Large intestine (tissue), 12 donors: ENCODE results near the gene ENPP7. TPM values are rescaled to one million over a fixed set of nuclear protein-coding genes. Genes with fewer than 3 reads are reported as not detected.
A peak's percentile ranks its signal among the peaks of the same experiment; 100 is the strongest.

ENCODE experiments used
- DNase-seq, 2 donors: peaks; one replicate each; pipeline versions ENCODE4 v3.0.0 to v3.0.0-alpha.2; 2013
- H3K27ac ChIP-seq: one replicate; pipeline ENCODE4 v1.5.1; 2013; ENCODE audit warnings: low read length
- H3K27me3 ChIP-seq: 2 replicates; pipeline ENCODE4 v1.6.1; 2013; ENCODE audit warnings: low read length; ENCODE audit not compliant: control insufficient read depth, insufficient read depth
- H3K36me3 ChIP-seq: 2 replicates; pipeline ENCODE4 v1.6.1; 2013; ENCODE audit warnings: low read length; ENCODE audit not compliant: control insufficient read depth, insufficient read depth
- H3K4me1 ChIP-seq: one replicate; pipeline ENCODE4 v1.6.1; 2013; ENCODE audit warnings: low read length; ENCODE audit not compliant: control insufficient read depth, insufficient read depth
- H3K4me3 ChIP-seq: one replicate; pipeline ENCODE4 v1.5.1; 2013; ENCODE audit warnings: low read length
- H3K9me3 ChIP-seq: one replicate; pipeline ENCODE4 v1.6.1; 2013; ENCODE audit warnings: mild to moderate bottlenecking, low read depth, low read length, moderate library complexity; ENCODE audit not compliant: control insufficient read depth
- WGBS: methylation state at CpG from one replicate; pipeline ENCODE4 v1.1.5; 2013; ENCODE audit warnings: low lambda C conversion rate; ENCODE audit not compliant: insufficient coverage; 5-methylcytosine and 5-hydroxymethylcytosine counted together
- long read RNA-seq, 11 donors: transcript quantifications; one replicate each; lab custom pipeline, GENCODE V29; 2026
- polyA plus RNA-seq: library from polyadenylated mRNA; unstranded; fragments of 120-200 nt; gene quantifications from one replicate; pipeline ENCODE4 v1.2.1, GENCODE V29; 2013

ENPP7 gene, protein sequence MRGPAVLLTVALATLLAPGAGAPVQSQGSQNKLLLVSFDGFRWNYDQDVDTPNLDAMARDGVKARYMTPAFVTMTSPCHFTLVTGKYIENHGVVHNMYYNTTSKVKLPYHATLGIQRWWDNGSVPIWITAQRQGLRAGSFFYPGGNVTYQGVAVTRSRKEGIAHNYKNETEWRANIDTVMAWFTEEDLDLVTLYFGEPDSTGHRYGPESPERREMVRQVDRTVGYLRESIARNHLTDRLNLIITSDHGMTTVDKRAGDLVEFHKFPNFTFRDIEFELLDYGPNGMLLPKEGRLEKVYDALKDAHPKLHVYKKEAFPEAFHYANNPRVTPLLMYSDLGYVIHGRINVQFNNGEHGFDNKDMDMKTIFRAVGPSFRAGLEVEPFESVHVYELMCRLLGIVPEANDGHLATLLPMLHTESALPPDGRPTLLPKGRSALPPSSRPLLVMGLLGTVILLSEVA
- polyA plus RNA-seq = 136 TPM
- long read RNA-seq, donor 1, transcript ENPP7-201 (6 exons, 2,043 nt) = major isoform, 42 of 98 reads
- long read RNA-seq, donor 1, partial matches to known transcripts = 48 of 98 reads
- long read RNA-seq, donor 1, other reads (novel, unspliced or antisense) = 8 of 98 reads
- long read RNA-seq, donor 2, transcript ENPP7-201 (6 exons, 2,043 nt) = major isoform, 149 of 429 reads
- long read RNA-seq, donor 2, partial matches to known transcripts = 244 of 429 reads
- long read RNA-seq, donor 2, other reads (novel, unspliced or antisense) = 33 of 429 reads
- long read RNA-seq, donor 3 = 0 reads
- long read RNA-seq, donor 4, transcript ENPP7-201 (6 exons, 2,043 nt) = major isoform, 5 of 5 reads
- long read RNA-seq, donor 4, partial matches to known transcripts = 0 of 5 reads
- long read RNA-seq, donor 4, other reads (novel, unspliced or antisense) = 0 of 5 reads
- long read RNA-seq, donor 5 = 0 reads
- long read RNA-seq, donor 6, transcript ENPP7-201 (6 exons, 2,043 nt) = major isoform, 101 of 245 reads
- long read RNA-seq, donor 6, partial matches to known transcripts = 124 of 245 reads
- long read RNA-seq, donor 6, other reads (novel, unspliced or antisense) = 18 of 245 reads
- long read RNA-seq, donor 7, partial matches to known transcripts = 0 of 3 reads
- long read RNA-seq, donor 7, other reads (novel, unspliced or antisense) = 0 of 3 reads
- long read RNA-seq, donor 8, transcript ENPP7-201 (6 exons, 2,043 nt) = major isoform, 74 of 191 reads
- long read RNA-seq, donor 8, partial matches to known transcripts = 99 of 191 reads
- long read RNA-seq, donor 8, other reads (novel, unspliced or antisense) = 18 of 191 reads
- long read RNA-seq, donor 9, transcript ENPP7-201 (6 exons, 2,043 nt) = major isoform, 76 of 148 reads
- long read RNA-seq, donor 9, partial matches to known transcripts = 54 of 148 reads
- long read RNA-seq, donor 9, other reads (novel, unspliced or antisense) = 18 of 148 reads
- long read RNA-seq, donor 10, transcript ENPP7-201 (6 exons, 2,043 nt) = major isoform, 106 of 156 reads
- long read RNA-seq, donor 10, partial matches to known transcripts = 37 of 156 reads
- long read RNA-seq, donor 10, other reads (novel, unspliced or antisense) = 12 of 156 reads
- long read RNA-seq, donor 11, transcript ENPP7-201 (6 exons, 2,043 nt) = major isoform, 78 of 158 reads
- long read RNA-seq, donor 11, partial matches to known transcripts = 54 of 158 reads
- long read RNA-seq, donor 11, other reads (novel, unspliced or antisense) = 25 of 158 reads

DNA sequence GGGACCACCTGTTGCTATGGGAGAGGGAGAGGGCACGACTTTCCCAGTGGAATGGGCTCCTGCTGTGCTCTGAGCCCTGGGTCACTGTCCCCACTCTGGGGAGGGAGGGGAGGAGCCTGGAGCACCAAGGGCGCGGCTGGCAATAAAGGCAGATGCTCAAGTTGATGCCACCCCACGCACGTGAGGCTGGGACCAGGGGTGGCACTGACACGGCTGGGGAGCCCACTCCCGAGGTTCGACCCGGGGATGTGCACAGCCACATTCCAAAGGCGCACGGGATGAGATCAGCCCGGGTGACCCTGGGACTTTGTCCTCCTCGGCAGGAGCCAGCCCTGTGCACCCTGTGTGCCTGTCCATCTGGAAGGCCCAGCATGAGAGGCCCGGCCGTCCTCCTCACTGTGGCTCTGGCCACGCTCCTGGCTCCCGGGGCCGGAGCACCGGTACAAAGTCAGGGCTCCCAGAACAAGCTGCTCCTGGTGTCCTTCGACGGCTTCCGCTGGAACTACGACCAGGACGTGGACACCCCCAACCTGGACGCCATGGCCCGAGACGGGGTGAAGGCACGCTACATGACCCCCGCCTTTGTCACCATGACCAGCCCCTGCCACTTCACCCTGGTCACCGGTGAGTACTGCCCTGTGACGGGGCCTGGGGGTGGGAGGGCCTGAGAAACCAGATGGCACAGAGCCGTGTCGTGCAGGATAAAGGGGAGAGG is at the start of gene ENPP7:
Gene ENPP7 (plus strand): TSS at position 175 of the 715 bp plus-strand sequence. CDS start 197 bp downstream, at position 372.
- Histone ChIP-seq H3K4me3 (peak within 1 kb of the TSS; percentile 59), H3K4me1 (peaks cover 48% of the 10 kb centered on the region), H3K9me3 (peaks cover 35% of the 10 kb centered on the region), H3K27ac (peak within 1 kb of the TSS; percentile 84), H3K36me3 (peaks cover 18% of the 10 kb centered on the region), H3K27me3 (no peaks in the 10 kb centered on the region)
- WGBS = no CpG with 5 or more reads among the region's 33 CpGs
- peak; percentile 90 to 91 for DNase-seq

DNA sequence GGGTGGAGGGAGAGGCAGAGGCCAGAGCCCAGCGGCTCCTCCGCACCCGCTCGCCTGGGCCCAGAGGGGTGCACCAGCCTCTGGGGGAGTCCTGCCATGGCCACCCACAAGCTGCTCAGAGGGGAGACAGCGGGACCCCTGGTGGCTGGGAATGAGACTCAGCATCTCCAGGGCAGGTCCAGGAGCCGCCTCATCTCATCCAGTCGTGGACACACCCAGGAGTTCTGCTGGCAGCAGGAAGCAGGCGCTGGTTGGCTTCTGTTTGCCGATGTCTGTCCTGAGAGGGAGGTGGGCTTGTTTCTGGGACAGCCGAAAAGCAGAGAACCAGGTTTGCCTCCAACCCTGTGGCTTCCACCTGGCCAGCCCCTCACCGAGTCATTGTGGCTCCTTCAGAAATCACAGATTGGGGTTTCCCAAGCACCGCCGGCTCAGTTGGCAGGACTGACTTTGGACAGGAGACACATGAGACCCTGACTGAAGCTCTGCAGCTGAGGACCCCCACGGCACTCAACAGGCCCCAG is 49.6 kb upstream of the ENPP7 start:
- no peak for DNase-seq
- H3K9me3 ChIP-seq = no peaks in the 10 kb centered on the region
- WGBS = no CpG with 5 or more reads among the region's 14 CpGs

DNA sequence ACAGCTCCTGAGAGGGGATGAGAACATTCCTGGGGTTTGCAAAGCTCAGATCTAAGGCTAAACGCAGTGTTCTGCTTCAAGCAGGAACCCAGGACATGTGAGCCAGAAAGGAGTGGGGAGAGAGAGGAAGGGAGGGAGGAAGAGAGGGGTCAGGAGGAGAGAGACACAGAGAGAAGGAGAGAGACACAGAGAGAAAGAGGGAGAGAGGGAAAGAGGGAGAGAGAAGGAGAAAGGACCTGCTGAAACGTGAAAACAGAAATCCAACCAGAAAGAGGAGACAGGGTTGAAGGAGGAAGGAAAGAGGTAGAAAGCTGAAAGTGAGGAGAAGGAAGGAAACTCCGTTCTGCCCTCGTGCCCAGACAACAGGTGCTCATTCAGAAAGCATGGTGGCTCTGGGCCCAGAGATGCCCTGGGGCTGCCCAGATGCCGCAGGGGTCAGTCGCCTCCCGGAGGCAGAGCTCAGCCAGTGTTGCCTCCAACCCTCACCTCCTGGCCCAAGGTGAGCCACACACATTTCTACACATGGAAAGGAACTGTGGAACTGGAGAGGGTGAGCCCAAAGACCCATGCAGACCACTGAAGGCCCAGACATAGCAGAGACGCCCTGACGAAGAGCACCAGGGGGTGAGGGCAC is 49.0 kb upstream of the ENPP7 start:
- H3K27me3 ChIP-seq = peaks cover 12% of the 10 kb centered on the region
- H3K9me3 ChIP-seq = no peaks in the 10 kb centered on the region
- H3K4me1 ChIP-seq = no peaks in the 10 kb centered on the region
- WGBS = 50% methylated on average over 1 of the region's 9 CpGs
- H3K27ac ChIP-seq = no peak overlapping the region
- no peaks in the 10 kb centered on the region for H3K36me3 ChIP-seq
- no peak overlapping the region for H3K4me3 ChIP-seq
- DNase-seq = no peak

More for the DNA sequence above, 49.6 kb upstream of the ENPP7 start:
- Histone ChIP-seq H3K27ac (no peak overlapping the region), H3K27me3 (peaks cover 12% of the 10 kb centered on the region), H3K4me1 (no peaks in the 10 kb centered on the region), H3K36me3 (no peaks in the 10 kb centered on the region), H3K4me3 (no peak overlapping the region)

DNA sequence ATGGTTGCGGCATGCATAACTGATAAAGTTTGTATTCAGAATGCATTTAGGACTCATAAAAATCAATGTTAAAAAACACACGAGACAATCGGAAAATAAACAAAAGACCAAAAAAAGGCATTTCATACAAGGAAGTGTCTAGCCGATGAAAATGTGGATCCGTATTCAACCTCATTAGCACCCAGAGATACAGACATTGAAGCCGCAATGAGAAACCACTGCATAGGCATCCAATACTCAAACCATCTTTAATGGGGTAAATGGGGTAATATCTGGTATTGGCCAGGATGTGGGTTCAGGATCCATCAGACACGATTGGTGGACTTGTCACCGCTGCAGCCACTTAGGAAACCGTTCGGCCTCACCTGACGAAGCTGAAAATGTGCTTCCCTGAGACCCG is 47.4 kb upstream of the ENPP7 start:
- 83% methylated on average over 6 of the region's 12 CpGs for WGBS
- no peak for DNase-seq
- Histone ChIP-seq H3K36me3 (no peaks in the 10 kb centered on the region), H3K9me3 (no peaks in the 10 kb centered on the region), H3K27ac (no peak overlapping the region), H3K4me3 (no peak overlapping the region), H3K27me3 (peaks cover 9% of the 10 kb centered on the region), H3K4me1 (no peaks in the 10 kb centered on the region)

DNA sequence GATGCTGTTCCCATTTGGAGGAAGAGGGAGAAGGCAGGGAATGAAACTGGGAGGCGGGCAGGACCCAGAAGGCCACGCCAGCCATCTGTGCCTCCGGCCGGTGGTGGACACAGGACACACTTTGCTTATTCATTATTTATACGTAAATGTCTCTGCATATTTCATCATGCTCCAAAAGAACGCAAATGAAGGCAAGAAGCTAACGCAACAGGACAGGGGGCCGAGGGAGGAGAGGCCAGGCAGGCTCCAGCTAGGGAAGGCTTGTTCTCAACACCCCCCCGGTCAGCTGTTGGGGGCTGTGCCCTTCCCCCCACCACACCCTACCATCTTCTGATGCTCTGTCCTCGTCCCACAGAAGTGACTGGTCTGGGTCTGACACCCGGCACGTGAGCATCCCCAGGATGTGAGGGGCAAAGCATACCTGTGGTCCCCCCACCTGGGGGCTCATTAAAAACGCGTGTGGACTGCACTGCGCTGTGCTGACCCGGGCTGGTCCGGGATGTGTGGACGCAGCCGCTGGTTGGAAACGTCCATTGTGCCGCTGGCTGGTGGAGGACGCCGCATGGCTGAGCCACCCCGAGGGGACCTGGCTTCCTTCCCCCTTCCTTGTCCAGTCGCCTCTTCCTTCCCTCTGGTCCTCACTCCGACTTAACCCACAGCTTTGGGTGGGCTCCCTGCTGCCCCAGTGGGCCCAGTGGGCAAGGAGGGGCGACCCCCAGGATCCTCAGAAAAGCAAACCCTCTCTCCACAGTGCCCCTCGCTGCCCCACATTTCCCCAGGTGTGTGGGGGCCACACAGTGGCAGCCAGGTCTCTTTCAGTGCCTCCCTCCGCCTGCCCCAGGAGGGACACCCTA is 46.4 kb upstream of the ENPP7 start:
- H3K36me3 ChIP-seq = no peaks in the 10 kb centered on the region
- WGBS = 60% methylated on average over 1 of the region's 29 CpGs
- H3K27me3 ChIP-seq = peaks cover 9% of the 10 kb centered on the region
- no peaks in the 10 kb centered on the region for H3K9me3 ChIP-seq
- no peak for DNase-seq
- no peak overlapping the region for H3K4me3 ChIP-seq
- H3K27ac ChIP-seq = no peak overlapping the region
- no peaks in the 10 kb centered on the region for H3K4me1 ChIP-seq

DNA sequence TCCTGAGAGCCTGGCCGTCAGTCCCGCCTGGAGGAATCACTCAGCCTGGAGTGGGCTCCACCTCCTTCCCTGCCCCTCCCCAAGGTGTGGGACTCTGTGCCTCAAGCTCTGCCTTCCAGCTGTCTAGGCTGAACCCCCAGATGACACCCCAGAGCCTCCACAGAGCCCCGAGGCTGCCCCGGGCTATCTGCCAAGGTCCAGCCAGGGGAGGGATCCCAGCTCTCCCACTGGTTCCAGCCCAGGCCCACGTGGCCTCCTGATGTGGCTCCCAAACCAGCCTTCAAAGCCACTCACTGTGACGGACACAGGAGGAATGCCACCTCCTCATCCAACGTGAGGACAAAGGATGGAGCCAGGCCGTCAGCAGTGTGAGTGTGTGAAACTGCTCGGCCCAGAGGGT is 45.6 kb upstream of the ENPP7 start:
- Histone ChIP-seq H3K4me3 (no peak overlapping the region), H3K4me1 (no peaks in the 10 kb centered on the region), H3K27me3 (peaks cover 9% of the 10 kb centered on the region), H3K9me3 (no peaks in the 10 kb centered on the region), H3K27ac (no peak overlapping the region), H3K36me3 (no peaks in the 10 kb centered on the region)
- WGBS = no CpG with 5 or more reads among the region's 9 CpGs
- no peak for DNase-seq

DNA sequence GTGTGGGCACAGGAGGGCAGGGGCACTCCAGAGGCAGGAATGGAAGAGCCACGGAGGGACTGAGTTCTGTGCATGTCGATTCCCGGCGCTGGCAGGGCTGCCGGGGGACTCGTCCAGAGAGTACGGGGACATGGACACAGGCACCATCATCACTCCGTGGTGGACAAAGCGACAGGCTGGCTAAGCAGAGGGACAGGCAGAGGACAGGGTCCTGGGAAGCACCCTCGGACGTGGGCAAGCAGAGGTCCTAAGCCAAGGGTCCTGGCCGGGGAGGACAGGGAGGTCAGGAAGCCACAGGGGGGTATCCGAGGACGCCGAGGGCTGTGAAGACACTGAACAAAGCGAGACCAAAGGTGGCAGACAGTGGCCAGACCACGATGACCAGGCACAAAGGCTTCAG is 44.3 kb upstream of the ENPP7 start:
- Histone ChIP-seq H3K27ac (no peak overlapping the region), H3K4me1 (no peaks in the 10 kb centered on the region), H3K4me3 (no peak overlapping the region), H3K36me3 (no peaks in the 10 kb centered on the region), H3K9me3 (no peaks in the 10 kb centered on the region), H3K27me3 (peaks cover 5% of the 10 kb centered on the region)
- WGBS = 95% methylated on average over 4 of the region's 17 CpGs
- no peak for DNase-seq

DNA sequence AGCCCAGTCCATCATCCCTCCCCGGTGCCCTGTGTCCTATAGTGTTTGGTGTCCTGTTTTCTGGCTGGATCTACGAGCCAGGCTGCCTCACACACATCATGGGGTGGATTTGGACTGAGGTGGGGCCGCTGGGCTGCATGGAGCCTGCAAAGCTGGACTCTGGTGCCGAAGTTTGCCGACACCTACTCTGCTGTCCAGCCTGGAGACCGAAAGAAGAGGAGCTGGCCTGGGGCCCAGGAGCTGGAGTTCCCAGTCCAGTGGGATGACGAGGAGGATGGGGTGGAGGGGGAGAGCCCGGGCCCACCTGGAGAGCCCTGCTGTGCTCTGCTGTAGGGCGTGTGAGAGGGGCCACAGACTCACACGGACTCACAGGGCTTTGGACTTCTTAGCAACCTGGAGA is 40.3 kb upstream of the ENPP7 start:
- no peak overlapping the region for H3K27ac ChIP-seq
- H3K9me3 ChIP-seq = no peaks in the 10 kb centered on the region
- no peak for DNase-seq
- 60% methylated on average over 1 of the region's 10 CpGs for WGBS
- no peaks in the 10 kb centered on the region for H3K36me3 ChIP-seq
- H3K27me3 ChIP-seq = no peaks in the 10 kb centered on the region
- peaks cover 1% of the 10 kb centered on the region for H3K4me1 ChIP-seq
- H3K4me3 ChIP-seq = no peak overlapping the region
